SJCRH30 (cell line): ENCODE measurements around the gene TEAD3. TPM values are rescaled to one million over a fixed set of nuclear protein-coding genes. Genes with fewer than 3 reads are reported as not detected.

Experiments used
- DNase-seq, 2 experiments: peaks; one replicate each; pipeline ENCODE4 v3.0.0-alpha.2; 2015 to 2020
- H3K27ac ChIP-seq: fragments of 250-450 bp; sonication (Bioruptor Pico); 2 replicates; pipeline ENCODE4 v1.5.1; 2020; ENCODE audit warnings: mild to moderate bottlenecking, moderate library complexity
- H3K27me3 ChIP-seq: fragments of 250-450 bp; sonication (Bioruptor Pico); 2 replicates; pipeline ENCODE4 v1.5.1; 2020; ENCODE audit warnings: mild to moderate bottlenecking, moderate library complexity
- H3K36me3 ChIP-seq: fragments of 250-450 bp; sonication (Bioruptor Pico); 2 replicates; pipeline ENCODE4 v1.5.1; 2020; ENCODE audit warnings: mild to moderate bottlenecking, moderate library complexity
- H3K4me1 ChIP-seq: fragments of 250-450 bp; sonication (Bioruptor Pico); 2 replicates; pipeline ENCODE4 v1.5.1; 2020; ENCODE audit warnings: mild to moderate bottlenecking, moderate library complexity
- H3K4me3 ChIP-seq: fragments of 250-450 bp; sonication (Bioruptor Pico); 2 replicates; pipeline ENCODE4 v1.5.1; 2020; ENCODE audit warnings: mild to moderate bottlenecking, moderate library complexity
- H3K9me3 ChIP-seq: fragments of 250-450 bp; sonication (Bioruptor Pico); replicated peaks from 2 replicates; pipeline ENCODE4 v1.5.1; 2020; ENCODE audit warnings: mild to moderate bottlenecking, moderate library complexity
- total RNA-seq: library from RNA; depleted of rRNA; stranded (reverse); fragments of >200 nt; shearing (Covaris generic); gene quantifications from 2 replicates; pipeline ENCODE4 v1.2.3, GENCODE V29; 2014

Gene TEAD3
- total RNA-seq, 1 experiment from 2014 or later, result 8.8 TPM

- Histone ChIP-seq H3K9me3 (no peaks in the 10 kb centered on the region), H3K4me1 (peaks cover 17% of the 10 kb centered on the region), H3K27ac (peak overlapping the region; percentile 92), H3K4me3 (peak overlapping the region; percentile 98), H3K36me3 (peaks cover 61% of the 10 kb centered on the region), H3K27me3 (no peaks in the 10 kb centered on the region)
- DNase-seq, result peak in 1 of 2 experiments; percentile 24
Measured at GRCh38 chr6:35468980-35469750, 27.7 kb downstream of the TEAD3 start.

- Histone ChIP-seq H3K4me3 (peak within 1 kb of the TSS; percentile 98), H3K36me3 (peaks cover 55% of the 10 kb centered on the region), H3K9me3 (no peaks in the 10 kb centered on the region), H3K27me3 (no peaks in the 10 kb centered on the region), H3K4me1 (peaks cover 17% of the 10 kb centered on the region), H3K27ac (peak within 1 kb of the TSS; percentile 92)
- peak; percentile 96 to 98 for DNase-seq
Measured at GRCh38 chr6:35468181-35468979, 28.5 kb downstream of the TEAD3 start, which contains the start of gene RPL10A. RPL10A (plus strand) TSS chr6:35468401; CDS start chr6:35468435, 34 bp downstream.

DNA sequence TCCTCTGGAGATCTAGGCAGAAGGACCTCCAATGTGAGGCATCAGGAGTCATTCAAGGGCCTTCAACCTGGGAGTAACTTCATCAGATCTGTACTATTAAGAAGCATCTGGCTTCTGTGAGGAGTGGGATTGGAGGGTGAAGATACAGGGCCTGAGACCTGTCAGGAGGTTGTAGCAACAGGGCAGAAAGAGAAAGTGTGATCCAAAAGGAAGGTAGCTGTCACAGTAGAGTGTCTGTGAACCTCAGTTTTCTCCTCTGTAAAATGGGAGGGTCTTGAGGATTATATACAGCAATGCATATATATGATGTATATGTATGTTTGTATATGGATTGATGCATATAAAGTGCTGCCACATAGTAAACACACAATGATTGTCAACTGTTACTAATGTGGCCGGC is 31.2 kb downstream of the TEAD3 start:
- Histone ChIP-seq H3K36me3 (peaks cover 29% of the 10 kb centered on the region), H3K4me3 (no peak overlapping the region), H3K27ac (no peak overlapping the region), H3K9me3 (no peaks in the 10 kb centered on the region), H3K4me1 (peaks cover 8% of the 10 kb centered on the region), H3K27me3 (no peaks in the 10 kb centered on the region)
- no peak for DNase-seq

- H3K4me3 ChIP-seq, result no peak overlapping the region
- no peaks in the 10 kb centered on the region for H3K27me3 ChIP-seq
- H3K27ac ChIP-seq, result no peak overlapping the region
- peaks cover 5% of the 10 kb centered on the region for H3K36me3 ChIP-seq
- no peaks in the 10 kb centered on the region for H3K4me1 ChIP-seq
- H3K9me3 ChIP-seq, result no peaks in the 10 kb centered on the region
- no peak for DNase-seq
Measured at GRCh38 chr6:35463292-35463691, 33.6 kb downstream of the TEAD3 start.

DNA sequence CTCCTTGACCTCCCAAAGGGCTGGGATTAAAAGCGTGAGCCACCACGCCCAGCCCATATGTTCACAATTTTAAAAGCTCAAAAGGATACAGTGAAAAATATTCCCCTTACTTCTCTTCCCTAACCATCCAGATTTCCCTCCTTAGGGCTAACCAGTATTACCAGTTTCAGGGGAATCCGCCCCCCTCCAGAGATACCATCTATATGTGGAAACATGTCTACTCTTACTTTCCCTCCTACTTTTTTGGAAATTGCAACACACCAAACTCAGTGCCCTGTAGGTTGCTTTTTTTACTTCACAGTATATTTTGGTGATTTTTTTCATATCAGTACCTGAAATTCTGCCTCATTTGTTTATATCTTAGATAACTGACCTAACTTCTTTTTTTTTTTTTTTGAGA is 35.6 kb downstream of the TEAD3 start:
- no peak for DNase-seq
- H3K4me1 ChIP-seq, result no peaks in the 10 kb centered on the region
- H3K9me3 ChIP-seq, result no peaks in the 10 kb centered on the region
- H3K27me3 ChIP-seq, result no peaks in the 10 kb centered on the region
- no peak overlapping the region for H3K4me3 ChIP-seq
- H3K36me3 ChIP-seq, result peaks cover 4% of the 10 kb centered on the region
- H3K27ac ChIP-seq, result no peak overlapping the region

DNA sequence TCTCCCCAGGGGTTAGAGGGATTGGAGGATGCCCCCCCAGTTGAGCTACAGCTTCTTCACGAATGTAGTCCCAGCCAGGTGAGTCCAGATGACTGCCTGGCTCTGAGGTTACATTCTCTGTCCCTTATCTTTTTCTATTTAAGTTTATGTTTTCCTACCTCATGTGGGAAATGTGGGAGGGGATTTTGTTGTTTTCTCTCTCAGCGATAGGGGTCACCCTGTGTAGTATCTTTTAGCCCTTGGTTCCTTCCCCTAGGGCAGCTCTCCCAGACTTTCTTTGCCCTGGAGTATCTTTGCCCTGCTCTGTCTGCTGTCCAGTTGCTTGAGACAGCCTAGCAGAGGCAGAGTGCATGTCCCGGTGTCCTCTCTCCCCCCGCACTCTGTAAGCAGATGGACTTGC is 39.0 kb downstream of the TEAD3 start:
- Histone ChIP-seq H3K9me3 (no peaks in the 10 kb centered on the region), H3K4me3 (no peak overlapping the region), H3K27me3 (no peaks in the 10 kb centered on the region), H3K36me3 (no peaks in the 10 kb centered on the region; the same call in 1 of the 2 replicates), H3K4me1 (peaks cover 8% of the 10 kb centered on the region; the same call in 1 of the 2 replicates), H3K27ac (no peak overlapping the region)
- DNase-seq, result no peak

DNA sequence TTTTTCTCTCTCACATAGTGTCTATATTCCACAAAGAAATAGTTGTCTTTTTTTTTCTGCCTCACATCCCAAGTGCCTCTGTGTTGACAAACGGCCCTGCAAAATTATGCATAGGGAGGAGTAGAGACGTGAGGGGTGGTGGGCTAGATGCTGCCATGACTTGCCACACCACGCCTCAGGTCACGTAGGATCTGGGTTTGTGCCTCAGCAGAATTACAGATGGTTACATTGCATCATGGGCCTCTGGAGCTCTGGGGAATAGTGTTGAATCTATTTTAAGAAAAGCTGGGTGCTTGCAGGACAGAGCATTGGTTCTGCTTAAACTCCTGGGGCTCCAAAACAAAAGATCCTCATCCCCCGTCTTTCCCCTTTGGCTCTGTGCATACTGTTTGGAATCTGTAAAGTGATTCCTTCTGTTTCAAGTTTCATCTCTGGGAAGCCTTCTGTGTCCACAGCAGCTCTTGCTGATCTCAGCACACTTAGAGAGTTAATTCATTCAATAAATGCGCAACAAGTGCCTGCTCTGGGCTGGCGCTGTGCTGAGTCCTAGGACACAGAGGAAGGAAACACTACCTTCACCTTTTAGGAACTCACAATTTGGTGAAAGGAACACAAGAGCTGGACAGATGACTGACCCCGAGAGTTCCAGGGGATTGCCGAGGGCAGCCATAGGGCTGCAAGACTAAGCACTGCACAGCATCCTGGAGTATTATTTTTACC is 42.3 kb downstream of the TEAD3 start:
- DNase-seq, result no peak
- Histone ChIP-seq H3K9me3 (no peaks in the 10 kb centered on the region), H3K27me3 (0 out of 2 replicates have a peak, but pooled peaks cover 2% of the 10 kb centered on the region), H3K4me1 (peaks cover 15% of the 10 kb centered on the region), H3K36me3 (no peaks in the 10 kb centered on the region; the same call in 1 of the 2 replicates), H3K4me3 (no peak overlapping the region), H3K27ac (no peak overlapping the region)

GRCh38 chr6:35453236-35453635 is 43.6 kb downstream of the TEAD3 start:
- peaks cover 15% of the 10 kb centered on the region for H3K4me1 ChIP-seq
- H3K27me3 ChIP-seq, result 0 out of 2 replicates have a peak, but pooled peaks cover 3% of the 10 kb centered on the region
- no peaks in the 10 kb centered on the region for H3K36me3 ChIP-seq
- DNase-seq, result no peak
- H3K9me3 ChIP-seq, result no peaks in the 10 kb centered on the region
- H3K4me3 ChIP-seq, result peak overlapping the region; percentile 84
- H3K27ac ChIP-seq, result no peak overlapping the region

- Histone ChIP-seq H3K27ac (peak within 1 kb of the TSS; percentile 71), H3K4me3 (peak within 1 kb of the TSS; percentile 84), H3K36me3 (no peaks in the 10 kb centered on the region), H3K4me1 (peaks cover 15% of the 10 kb centered on the region), H3K27me3 (0 out of 2 replicates have a peak, but pooled peaks cover 3% of the 10 kb centered on the region), H3K9me3 (no peaks in the 10 kb centered on the region)
- DNase-seq, result peak; percentile 92 to 93
Measured at GRCh38 chr6:35452183-35453090, 44.4 kb downstream of the TEAD3 start, which contains the start of gene FANCE. FANCE (plus strand) TSS chr6:35452338; CDS start chr6:35452546, 208 bp downstream.

GRCh38 chr6:35451354-35452182 is 45.3 kb downstream of the TEAD3 start:
- peak; percentile 40 to 59 for DNase-seq
- no peaks in the 10 kb centered on the region for H3K36me3 ChIP-seq
- no peak overlapping the region for H3K27ac ChIP-seq
- peaks cover 15% of the 10 kb centered on the region for H3K4me1 ChIP-seq
- H3K27me3 ChIP-seq, result 0 out of 2 replicates have a peak, but pooled peaks cover 3% of the 10 kb centered on the region
- no peaks in the 10 kb centered on the region for H3K9me3 ChIP-seq
- H3K4me3 ChIP-seq, result peak overlapping the region; percentile 84

DNA sequence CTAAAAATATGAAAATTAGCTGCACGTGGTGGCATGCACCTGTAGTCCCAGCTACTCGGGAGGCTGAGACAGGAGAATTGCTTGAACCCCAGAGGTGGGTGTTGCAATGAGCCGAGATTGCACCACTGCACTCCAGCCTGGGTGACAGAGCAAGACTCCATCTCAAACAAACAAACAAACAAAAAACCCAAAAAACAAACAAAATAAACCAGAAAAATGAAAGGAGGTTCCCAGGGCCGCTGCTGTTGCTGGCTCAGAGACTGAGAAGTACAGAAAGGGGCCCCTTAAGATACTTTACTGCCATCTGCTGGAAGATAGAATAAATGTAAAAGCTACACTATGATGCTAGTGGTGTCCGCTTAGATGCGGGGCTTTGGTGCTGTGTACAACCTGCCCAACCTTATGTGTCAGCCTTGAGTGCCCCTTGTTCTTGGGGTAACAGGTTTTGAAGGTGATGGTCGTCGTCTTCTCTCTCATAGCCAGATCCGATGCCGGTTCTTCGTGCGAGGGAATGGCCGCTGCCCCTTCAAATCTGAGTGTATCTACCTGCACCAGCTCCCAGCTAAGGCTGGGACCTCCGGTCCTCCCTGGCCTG is 47.5 kb downstream of the TEAD3 start:
- DNase-seq, result peak; percentile 25 to 80
- Histone ChIP-seq H3K27me3 (0 out of 2 replicates have a peak, but pooled peaks cover 3% of the 10 kb centered on the region), H3K36me3 (no peaks in the 10 kb centered on the region)

DNA sequence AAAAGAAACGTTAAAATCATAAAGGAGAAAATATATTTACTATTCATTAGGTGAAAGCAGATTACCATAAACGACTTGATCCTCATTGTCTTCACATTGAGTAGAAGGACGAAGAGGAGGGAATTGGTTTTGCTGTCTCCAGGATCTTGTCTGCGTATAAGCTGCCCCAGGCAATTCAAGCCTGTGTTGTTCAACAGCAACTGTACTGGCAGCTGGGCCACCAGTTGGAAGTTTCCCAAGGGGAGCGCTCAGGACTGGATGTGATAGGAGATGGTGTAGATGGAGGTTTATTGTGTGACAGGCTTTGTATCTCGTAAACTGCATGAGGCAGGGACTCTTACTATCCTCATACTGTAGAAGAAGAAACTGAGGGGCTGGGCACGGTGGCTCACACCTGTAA is 48.7 kb downstream of the TEAD3 start:
- Histone ChIP-seq H3K27me3 (0 out of 2 replicates have a peak, but pooled peaks cover 3% of the 10 kb centered on the region), H3K4me3 (no peak overlapping the region), H3K4me1 (peaks cover 7% of the 10 kb centered on the region), H3K9me3 (no peaks in the 10 kb centered on the region), H3K27ac (no peak overlapping the region), H3K36me3 (no peaks in the 10 kb centered on the region)
- peak; percentile 69 to 78 for DNase-seq

More for the DNA sequence above, 47.5 kb downstream of the TEAD3 start:
- no peak overlapping the region for H3K4me3 ChIP-seq
- H3K4me1 ChIP-seq, result peaks cover 11% of the 10 kb centered on the region
- H3K9me3 ChIP-seq, result no peaks in the 10 kb centered on the region
- H3K27ac ChIP-seq, result no peak overlapping the region
